C1 segment of cervical spinal cord (tissue), 14 donors: ENCODE measurements around the gene KIAA1958.

Source experiments
- DNase-seq, 14 donors: peaks; one replicate each; lab custom pipeline; 2025; lab: John Stamatoyannopoulos, UW

KIAA1958 gene

DNA sequence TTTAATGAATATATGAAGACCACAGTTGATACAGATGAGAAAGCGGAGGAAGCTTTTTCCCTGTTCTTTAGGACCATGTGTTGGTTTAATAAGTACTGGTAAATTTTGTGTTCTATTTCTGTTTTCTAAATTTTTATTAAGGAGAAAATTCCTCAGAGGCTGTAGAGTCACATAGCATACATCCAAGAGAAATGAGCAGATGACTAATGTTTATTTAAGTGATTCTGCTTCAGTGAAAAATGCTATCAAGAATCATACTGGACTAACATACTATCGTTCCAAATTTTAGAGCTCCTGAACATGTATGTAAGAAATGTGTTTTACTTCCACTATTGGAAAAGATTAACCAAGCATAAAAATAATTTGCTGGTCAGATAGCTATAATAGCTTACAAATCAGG is 115.0 kb downstream of the KIAA1958 start:
- DNase-seq: no peak

DNA sequence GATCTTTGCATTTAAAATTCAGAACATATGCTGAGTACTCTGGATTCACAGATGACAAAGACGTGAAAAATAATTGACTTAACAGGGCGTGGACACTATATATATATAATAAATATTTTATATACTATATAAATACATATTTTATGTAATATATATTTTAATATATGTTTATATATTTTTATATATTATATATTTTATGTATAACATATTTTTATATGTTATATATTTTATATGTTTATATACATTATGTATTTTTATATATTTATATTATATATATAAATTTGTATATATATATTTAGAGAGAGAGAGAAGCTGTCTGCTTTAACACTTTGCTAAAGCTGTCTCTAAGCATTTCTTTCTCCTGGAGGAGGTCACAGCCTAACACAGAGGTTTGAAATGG is 118.2 kb downstream of the KIAA1958 start:
- no peak for DNase-seq

DNA sequence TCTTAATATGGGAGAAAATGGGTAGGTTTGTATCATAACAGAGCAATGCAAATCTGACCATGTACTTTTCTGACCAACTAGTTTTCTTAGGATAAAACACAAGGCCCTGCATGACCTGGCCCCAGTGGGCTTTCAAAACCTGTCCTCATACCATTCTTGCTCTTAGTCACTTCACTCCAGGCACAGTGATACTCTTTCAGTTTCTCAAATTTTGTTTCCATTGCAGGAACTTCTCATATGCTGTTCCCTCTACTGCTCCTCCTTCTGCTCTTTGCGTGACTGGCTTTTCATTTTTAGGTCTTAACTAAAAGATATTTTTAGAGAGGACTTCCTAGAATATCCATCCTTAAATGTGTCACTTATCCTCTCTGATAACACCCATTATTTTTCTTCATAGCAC is 118.9 kb downstream of the KIAA1958 start:
- no peak for DNase-seq

DNA sequence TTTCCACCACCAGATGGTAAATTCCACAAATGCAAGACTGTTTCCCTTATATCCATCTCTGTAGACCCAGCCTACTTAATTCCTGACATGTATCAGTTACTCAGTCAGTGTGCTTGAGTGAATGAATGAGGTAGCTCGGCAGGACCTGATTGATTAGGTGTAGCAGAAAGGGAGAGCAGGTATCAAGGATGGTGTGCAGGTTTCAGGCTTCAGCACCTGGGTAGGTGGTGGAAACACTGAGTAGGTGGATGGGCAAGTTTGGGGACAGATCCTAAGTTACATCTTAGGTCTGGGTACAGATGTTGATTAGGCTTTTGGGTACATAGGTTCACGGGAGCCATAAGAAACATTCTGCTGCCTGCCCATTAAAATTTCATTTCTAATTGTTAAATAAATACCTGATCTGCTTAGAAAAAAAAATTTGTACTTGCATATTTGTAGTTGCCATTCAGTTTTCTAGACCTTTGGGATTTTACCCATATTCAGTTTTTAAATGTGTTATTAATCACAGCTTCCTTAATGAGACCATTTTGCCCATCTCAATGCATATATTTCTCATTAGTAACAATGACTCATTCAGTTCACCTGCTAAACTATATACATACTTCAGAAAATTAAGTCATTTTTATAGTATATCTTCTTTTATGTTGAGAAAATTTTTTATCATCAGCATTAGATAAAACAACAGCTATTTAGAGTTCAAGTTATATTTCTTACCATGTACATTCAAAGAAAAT is 119.5 kb downstream of the KIAA1958 start:
- DNase-seq: no peak

DNA sequence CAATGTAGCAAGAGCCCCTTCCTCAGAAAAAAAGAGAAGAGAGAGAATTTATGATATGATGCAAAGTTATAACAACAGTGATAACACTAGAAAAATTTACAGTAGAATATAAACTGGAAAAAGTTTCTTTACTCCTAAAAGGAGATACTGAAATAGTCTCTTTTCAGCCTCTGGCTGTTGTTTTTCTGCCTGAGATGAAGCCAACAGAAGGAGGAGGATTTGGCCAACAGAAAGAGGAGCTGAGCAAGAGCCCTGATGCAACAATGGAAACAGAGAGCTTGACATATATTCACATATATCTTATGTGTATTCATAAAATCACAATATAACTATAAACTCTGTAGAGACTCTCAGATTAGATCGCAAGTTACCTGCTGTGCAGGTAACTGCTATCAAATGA is 122.2 kb downstream of the KIAA1958 start:
- DNase-seq: no peak

DNA sequence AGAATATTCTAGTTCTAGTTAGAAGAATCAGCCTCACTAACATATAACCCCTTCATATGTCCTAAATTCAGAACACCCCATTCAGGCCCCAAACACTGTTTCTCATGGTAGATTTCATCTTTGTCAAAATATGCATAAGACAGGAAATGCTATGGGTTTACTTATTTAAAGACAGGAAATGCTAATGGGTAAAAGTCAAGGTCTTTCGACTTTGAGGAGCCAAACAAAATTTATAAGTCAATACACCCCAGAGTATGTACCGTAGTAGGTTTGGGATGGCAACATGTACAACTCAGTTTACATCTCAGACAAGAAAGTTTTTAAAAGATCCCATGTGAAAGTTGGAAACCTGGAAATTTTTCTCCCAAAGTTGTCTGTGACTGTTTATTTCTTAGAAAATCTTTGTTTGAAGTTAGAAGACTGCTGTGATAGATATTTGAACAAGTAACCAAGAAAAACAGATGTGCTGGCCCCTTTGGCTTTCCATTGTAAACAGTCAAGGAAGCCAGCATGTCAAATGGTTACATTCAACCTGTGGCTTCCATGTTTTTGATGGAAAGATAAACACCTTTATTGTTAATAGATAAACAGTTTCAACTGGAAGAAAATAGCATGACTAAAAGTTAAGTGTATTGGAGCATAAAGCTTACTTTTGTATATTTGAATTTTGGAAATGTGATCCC is 129.1 kb downstream of the KIAA1958 start:
- DNase-seq: no peak

DNA sequence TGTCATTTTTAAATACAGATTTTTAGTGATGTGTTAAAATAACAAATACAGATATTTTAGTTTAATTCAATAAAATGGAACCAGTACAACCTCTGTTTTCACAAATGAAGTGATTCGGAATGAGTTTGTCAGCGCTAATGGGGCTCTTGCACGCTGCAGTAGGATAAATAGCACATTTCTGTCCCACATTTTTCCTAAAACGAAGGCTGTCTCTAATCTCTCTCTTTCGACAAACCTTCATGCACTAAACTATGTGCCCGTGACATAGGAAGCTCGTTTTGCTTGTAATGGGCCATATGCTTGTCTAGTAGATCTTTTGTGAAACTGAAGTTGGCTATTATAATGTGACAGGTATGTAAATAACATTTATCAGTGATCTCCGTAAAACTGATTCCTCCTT is 130.7 kb downstream of the KIAA1958 start:
- DNase-seq: no peak

DNA sequence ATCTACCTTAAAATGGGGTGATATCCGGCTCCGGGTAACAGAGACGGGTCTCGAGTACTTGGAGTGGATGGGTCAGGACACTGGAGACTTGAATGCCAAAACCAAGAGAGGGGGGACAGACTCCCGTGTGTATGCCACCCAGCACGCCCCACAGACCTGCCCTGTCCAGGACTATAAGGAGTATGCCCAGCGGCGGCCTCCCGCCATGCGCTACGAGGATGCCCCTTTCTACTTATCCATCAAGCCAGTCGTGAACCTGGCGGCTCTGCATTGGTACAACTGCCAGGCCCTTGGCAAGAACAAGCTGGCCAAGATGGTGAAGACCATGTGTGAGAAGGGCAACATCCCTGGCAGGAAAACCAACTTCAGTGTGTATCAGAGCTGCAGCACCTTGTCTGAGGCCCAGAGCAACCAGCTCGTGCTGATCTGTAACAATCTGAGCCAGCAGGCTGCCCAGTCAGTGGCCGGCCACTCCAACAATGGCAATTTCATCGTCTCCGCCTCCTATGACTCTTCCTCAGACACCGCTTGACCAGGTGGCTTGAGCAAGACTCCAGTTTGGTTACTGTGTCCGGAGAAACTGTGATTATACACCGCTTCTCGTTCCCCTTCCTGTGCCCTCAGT is 131.9 kb downstream of the KIAA1958 start:
- peak in 1 of 14 donors; percentile 19 for DNase-seq

DNA sequence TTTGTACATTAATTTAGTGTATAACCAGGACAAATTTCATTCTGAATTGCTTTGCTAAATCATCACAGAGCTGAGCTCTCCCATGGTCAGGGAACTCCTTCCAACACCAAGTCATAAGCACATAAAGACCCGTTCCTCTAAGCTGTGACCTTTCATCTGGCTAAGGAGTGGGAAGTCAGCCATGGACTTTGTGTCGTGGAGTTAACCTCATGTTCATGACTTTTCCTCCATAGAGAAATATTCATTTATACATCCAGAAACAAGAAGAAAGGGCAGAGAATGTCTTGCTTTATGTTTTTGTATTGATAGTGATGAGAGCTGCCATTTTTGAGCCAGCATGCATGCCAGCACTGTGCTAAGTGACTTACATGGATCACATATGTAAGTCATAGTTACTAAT is 133.8 kb downstream of the KIAA1958 start:
- no peak for DNase-seq

DNA sequence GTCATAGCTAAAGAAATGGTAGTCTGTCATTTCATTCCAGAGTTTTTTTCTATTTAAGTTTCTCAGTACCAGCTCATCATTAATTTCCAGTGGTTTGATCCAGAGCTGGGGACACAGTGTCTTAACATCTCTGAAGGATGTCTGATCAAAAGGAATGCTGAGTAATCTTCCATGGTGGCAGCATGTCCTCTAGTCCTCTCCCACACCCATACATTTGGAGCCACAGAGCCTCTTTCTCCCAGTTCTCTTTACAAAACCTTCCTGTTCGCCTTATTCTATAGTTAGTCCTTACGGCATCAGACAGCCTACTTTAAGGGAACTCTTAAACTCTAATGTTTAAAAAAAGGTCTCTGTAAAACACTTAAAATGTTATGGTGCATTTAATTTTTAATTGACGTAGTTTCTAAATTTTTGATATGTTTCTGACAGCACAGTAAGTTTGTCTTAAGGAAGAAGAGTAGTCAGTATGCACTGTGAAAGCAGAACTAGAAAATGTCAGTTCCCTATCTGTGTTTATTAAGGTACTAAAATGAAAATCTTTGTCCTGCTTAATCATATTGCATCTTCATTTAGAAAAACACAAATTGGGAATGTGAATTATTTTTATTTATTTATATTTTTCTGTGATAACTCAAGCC is 134.5 kb downstream of the KIAA1958 start:
- no peak for DNase-seq

DNA sequence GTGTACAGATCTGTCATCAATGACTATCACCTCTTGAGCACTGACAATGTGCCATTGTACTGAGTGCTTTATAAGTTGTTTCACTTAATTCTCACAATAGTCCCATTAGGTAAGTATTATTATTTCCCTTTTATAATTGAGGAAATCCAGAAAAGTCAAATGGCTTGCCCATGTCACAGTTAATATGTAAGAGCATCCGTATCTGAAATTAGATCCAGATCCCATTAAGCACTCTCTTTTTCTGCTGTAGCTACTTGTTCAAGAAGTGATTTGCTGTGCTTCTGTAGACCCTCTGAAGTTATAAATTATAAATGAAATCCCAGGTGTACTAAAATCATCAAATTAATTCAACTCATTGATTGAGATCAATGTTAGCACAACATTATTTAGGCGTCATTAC is 136.6 kb downstream of the KIAA1958 start:
- DNase-seq: no peak

DNA sequence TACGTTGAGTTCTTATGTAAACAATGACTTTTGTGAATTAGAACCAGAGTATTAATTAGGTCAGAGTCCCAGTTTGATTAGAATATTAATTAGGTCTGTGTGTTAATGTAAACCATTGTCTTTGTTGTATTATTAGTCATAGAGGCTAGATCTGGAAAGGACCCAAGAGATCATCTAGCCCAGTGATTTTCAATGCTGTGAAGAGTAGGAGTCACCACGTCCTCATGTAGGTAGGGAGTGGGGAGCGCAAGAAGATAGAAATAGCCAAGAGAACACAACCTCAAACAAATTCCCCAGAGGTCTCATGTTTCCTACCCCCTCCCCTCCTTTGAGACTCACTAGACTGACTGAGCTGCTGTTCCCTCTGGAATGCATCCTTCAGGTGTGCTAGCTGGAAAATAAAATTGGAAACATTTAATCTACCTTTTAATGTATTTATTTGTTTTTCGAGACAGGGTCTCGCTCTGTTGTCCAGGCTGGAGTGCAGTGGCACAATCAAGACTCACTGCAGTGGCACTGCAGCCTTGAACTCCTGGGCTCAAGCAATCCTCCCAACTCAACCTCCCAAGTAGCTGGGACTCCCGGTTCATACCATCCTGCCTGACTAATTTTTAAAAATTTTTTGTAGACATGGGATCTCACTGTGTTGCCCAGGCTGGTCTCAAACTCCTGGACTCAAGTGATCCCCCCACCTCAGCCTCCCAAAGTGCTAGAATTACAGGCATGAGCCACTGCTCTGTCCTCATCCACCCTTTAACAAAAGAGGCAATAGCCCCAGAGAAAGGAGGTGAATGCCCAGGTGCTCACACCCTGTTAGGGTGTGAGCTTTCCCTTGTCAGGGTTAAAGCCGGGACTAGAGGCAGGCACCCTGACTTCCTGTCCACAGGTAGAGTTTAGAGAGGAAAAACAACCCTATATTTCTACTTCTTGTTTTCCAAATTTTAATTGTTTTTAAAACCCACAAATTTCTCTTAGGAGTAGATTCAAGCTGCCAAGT is 138.4 kb downstream of the KIAA1958 start:
- DNase-seq: no peak

DNA sequence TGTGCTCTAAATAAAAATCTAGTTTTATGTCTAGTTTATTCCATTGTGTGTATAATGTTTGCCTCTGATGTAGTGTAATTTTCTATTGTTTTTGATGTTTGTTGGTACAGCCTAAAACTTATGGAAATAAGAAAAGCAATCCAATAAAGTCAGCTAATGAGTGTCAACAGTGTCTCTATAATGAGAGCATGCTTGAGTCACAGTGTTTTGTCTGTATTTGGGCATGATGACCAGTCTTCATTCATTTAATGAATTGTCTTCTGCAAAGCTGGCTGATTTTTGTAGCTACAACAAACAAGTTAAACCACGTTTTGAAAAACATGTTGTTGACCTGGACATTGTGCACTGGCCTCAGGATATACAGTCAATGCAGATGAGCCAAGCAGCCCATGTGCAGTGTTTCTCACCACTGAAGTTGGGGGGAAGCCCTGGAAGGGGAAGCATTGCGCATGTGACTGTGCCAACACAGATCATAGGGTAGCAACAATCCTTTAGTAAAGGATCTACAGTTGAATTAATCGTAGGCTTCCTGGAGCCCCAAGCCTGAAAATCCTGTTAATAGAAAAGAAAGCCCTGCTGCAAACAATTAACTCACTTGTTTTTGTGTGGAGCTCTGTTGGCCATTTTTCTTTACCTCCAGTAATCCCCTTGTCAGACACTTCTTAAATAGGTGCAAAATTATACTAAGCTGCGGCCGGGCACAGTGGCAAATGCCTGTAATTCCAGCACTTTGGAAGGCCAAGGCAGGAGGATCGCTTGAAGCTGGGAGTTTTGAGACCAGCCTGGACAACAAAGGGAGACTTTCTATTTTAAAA is 143.3 kb downstream of the KIAA1958 start:
- DNase-seq: no peak

DNA sequence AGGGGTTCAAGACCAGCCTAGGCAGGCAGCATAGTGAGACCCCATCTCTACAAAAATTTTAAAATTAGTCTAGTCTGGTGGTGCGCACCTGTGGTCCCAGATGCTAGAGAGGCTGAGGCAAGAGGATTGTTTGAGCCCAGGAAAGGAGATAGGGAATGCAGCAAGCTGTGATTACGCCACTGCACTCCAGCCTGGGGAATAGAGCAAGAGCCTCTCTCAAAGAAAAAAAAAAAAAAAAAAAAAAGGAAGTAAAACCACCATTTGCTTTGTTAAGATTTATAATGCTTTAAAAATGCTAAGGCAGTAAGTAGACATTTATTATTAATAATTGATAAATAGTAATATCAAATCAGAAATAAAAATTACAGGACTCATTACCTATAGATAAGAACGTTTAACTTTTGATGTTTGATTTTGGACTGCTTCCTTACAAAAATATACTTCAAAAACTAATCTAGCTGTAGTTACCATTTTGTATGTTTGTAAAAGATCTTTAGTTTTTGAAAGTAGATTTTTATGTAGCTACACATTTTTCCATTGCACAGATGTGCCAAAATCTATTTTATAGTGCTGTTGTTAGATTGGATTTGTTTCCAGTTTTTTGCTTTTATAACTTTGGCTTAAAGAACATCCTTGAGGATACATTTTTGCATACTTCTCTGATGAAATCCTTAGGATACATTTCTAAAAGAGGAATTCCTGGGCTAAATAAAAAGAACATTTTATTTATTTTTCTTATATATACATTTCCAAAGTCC is 144.9 kb downstream of the KIAA1958 start:
- no peak for DNase-seq

DNA sequence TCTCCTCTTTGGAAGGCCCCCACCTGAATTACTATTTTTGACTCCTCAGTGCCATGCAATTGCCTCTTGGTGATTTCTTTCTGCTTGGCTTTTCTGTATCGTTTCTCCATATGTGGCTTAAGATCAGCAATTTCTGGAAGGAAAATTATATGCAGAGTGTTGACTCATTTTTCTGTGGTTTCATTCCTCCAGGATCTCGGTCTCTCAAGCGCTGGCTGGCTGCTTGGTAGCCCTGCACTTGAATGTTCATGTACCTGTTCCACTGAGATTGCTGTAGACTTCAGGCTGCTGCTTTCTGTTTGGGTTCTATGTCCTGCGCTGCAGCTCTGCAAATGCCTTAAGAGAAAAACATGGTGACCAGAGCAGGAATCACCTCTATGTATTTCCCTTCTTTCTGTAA is 153.7 kb downstream of the KIAA1958 start:
- no peak for DNase-seq

DNA sequence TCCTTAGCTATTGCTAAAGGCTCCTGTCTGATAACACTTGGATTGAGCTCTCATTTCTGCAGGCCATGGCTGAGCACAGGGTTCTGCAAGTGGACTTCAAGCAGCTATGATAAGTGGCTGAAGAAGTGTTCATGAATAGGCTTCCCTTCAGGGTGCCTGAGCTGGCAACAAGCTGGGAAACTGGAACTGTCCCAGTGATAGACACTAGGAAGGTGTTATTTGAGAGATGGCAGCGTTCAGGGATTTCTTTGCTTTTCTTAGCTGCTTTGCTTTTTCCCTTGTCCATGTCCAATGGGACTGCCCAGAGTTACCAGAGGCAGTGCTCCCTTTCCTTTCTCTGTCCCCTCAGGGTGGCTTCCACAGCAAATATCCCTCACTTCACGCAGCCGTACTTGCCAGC is 155.5 kb downstream of the KIAA1958 start:
- no peak for DNase-seq

DNA sequence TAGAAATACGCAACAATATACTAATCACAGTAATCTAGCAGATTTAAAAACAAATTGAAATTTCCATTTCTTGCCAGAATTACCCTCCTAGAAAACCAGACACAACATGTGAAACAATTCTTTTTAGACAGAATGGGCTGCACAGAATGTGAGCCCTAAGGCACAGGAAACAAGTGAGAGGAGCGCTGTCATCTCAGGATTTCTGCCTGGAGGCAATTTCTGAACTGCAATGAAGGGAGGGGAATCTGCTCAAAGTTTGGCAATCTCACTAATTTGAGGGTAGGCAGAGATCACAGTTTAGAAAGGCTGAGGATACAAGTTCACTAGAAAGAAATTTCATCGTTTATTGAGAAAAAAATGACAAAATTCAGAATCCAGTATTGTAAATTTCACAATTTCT is 161.0 kb downstream of the KIAA1958 start:
- no peak for DNase-seq

DNA sequence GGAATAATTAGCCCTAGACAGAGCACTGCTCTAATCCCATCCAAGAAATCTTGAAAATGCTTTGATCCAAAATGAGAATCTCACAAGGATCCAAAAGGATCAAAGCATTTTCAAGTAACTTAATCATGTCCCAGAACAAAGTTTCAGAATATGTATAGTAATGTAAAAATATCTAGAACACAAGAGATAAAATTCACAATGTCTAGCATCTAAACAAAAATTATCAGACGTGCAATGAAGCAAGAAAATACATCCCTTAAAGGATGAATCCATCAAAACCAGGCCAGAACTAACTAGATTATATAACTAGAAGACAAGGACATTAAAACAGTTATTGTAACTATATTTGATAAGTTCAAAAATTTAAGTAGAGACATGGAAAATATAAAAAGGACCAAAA is 162.0 kb downstream of the KIAA1958 start:
- no peak for DNase-seq

DNA sequence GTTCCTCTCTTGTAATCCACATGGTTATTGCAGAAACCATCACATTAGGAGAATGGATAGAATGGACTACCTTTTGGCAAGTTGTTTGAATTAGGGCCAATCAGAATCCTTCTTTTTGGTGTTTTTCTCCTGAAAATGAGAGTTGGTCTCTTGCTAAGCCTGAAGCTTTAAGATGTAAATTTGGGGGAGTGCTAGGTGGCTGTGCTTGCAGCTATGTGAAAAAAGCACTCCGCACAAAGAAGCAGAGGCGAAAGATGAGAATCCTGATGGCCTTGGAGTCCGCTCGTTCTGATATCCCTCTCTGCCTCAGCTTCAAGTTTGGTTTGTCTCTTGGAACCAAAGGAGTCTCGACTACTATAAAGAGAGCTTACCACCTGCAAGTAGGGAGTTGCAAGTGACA is 167.7 kb downstream of the KIAA1958 start:
- no peak for DNase-seq

DNA sequence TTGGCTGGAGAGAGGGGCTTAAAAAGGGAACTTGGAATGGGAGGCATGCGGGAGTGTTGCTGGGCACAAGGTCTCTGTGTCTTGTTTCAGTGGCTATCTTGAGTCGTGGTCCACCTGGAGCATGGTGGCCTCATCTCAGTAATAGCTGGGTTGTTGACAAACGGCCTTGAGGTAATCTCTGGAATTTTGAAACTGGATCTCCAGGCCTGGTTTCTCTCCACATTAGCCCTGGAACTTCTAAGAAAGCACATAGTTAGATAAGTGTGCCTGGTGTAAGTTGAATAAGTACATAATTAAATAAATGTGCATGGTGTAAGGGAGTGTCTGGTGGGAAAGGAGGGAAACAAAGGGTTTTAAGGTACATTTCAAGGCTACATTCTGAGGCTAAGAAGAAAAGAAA is 169.0 kb downstream of the KIAA1958 start:
- no peak for DNase-seq
